Kidney (tissue), 14 donors: ENCODE data around the gene PBLD. TPM values are rescaled to one million over a fixed set of nuclear protein-coding genes. Genes with fewer than 3 reads are reported as not detected.

Source experiments
- DNase-seq, 5 donors: peaks; one replicate each; pipeline ENCODE4 v3.0.0-alpha.2; 2013 to 2020
- FAIRE-seq: peaks from 2 replicates; lab custom pipeline; 2012; peaks lifted over from hg19 to GRCh38; lab: Jason Lieb, UNC
- H3K27ac ChIP-seq, 2 donors: one replicate each; pipeline ENCODE4 v1.7.0; 2013; ENCODE audit warnings: low read depth in 2 of 2, low read length in 2 of 2, inconsistent platforms in 1 of 2
- H3K27me3 ChIP-seq: one replicate; pipeline ENCODE4 v1.7.1; 2013; ENCODE audit warnings: low read length, inconsistent platforms; ENCODE audit not compliant: control insufficient read depth, insufficient read depth
- H3K36me3 ChIP-seq, 3 donors: one replicate each; pipeline versions ENCODE4 v1.7.0 to v1.7.1; 2013; ENCODE audit warnings: low read length in 3 of 3, control low read depth in 1 of 3, inconsistent platforms in 1 of 3; ENCODE audit not compliant: insufficient read depth in 3 of 3, control insufficient read depth in 2 of 3
- H3K4me1 ChIP-seq, 3 donors: one replicate each; pipeline versions ENCODE4 v1.7.0 to v1.7.1; 2013; ENCODE audit warnings: low read length in 3 of 3, inconsistent platforms in 1 of 3, low read depth in 1 of 3; ENCODE audit not compliant: control insufficient read depth in 2 of 3, insufficient read depth in 2 of 3
- H3K4me3 ChIP-seq, 3 donors: one replicate each; pipeline versions ENCODE4 v1.7.0 to v1.8.1; 2013; ENCODE audit warnings: low read length in 3 of 3, control low read depth in 1 of 3, inconsistent platforms in 1 of 3
- H3K9ac ChIP-seq, 3 donors: one replicate each; pipeline versions ENCODE4 v1.7.0 to v1.7.1; 2013; ENCODE audit warnings: low read length in 3 of 3, control low read depth in 1 of 3, inconsistent platforms in 1 of 3
- H3K9me3 ChIP-seq, 3 donors: one replicate each; pipeline versions ENCODE4 v1.7.0 to v1.7.1; 2013; ENCODE audit warnings: low read length in 3 of 3, control low read depth in 1 of 3, inconsistent platforms in 1 of 3; ENCODE audit not compliant: control insufficient read depth in 2 of 3, insufficient read depth in 1 of 3
- CTCF ChIP-seq: IDR thresholded peaks from 3 replicates; pipeline ENCODE4 v1.5.1; 2012; ENCODE audit warnings: mild to moderate bottlenecking, moderate library complexity, borderline replicate concordance; ENCODE audit not compliant: insufficient read depth; ENCODE audit errors: extremely low read depth
- intact Hi-C: fragments of 100-400 bp; cut with DNase I; formaldehyde crosslinking; loops from one replicate; pipeline ENCODE4 v1.11.1; 2022
- polyA plus RNA-seq: library from polyadenylated mRNA; stranded (reverse); fragments of 350-450 nt; fragmentation: Illumina TruSeq; extraction: RNeasy Lipid Tissue Mini Kit (QIAGEN cat#74804); gene quantifications from one replicate; pipeline ENCODE4 v1.2.3, GENCODE V29; 2014; ENCODE audit warnings: low read depth, low replicate concordance; ENCODE audit not compliant: insufficient read depth
- total RNA-seq: library from RNA; stranded (reverse); fragmentation: NEBNext Ultra II Directional; extraction: Animal tissue kit (Norgen Biotek cat#: 25700); gene quantifications from one replicate; pipeline ENCODE4 v1.2.1, GENCODE V29; 2021
- donor health status: control.
- donor health status: control.
- donor health status: control.
- donor health status: control.
- donor health status: control.
- donor health status: DM: yes; HTN: yes; CAD: no.
- donor health status: Normal renal cell carcinoma (clear cell type).

Gene PBLD
- total and polyA plus RNA-seq, 2 donors from 2014 or later = 33.5 to 104 TPM

- no peak for DNase-seq
- H3K27me3 ChIP-seq = no peaks in the 10 kb centered on the region
- no peak for FAIRE-seq
- no peaks in the 10 kb centered on the region for H3K4me1 ChIP-seq
- no peak for TF ChIP-seq CTCF
- H3K36me3 ChIP-seq = no peaks in the 10 kb centered on the region
- no peaks in the 10 kb centered on the region for H3K9me3 ChIP-seq
- H3K4me3 ChIP-seq = no peak overlapping the region
- intact Hi-C loops = no loop called here
- no peak overlapping the region for H3K9ac ChIP-seq
- H3K27ac ChIP-seq = no peak overlapping the region
Measured at GRCh38 chr10:68239596-68240150, 93.1 kb downstream of the PBLD start.

GRCh38 chr10:68239069-68239468 is 93.7 kb downstream of the PBLD start:
- Histone ChIP-seq H3K9me3 (no peaks in the 10 kb centered on the region), H3K27ac (no peak overlapping the region), H3K27me3 (no peaks in the 10 kb centered on the region), H3K4me3 (no peak overlapping the region), H3K4me1 (no peaks in the 10 kb centered on the region), H3K9ac (no peak overlapping the region), H3K36me3 (no peaks in the 10 kb centered on the region)
- no peak for DNase-seq
- no peak for FAIRE-seq
- no peak for TF ChIP-seq CTCF
- intact Hi-C loops = no loop called here

- Histone ChIP-seq H3K9me3 (no peaks in the 10 kb centered on the region), H3K9ac (no peak overlapping the region), H3K4me3 (no peak overlapping the region), H3K36me3 (no peaks in the 10 kb centered on the region), H3K4me1 (no peaks in the 10 kb centered on the region), H3K27me3 (no peaks in the 10 kb centered on the region), H3K27ac (no peak overlapping the region)
- DNase-seq (no peak), FAIRE-seq (no peak)
- TF ChIP-seq CTCF = no peak
- intact Hi-C loops = no loop called here
Measured at GRCh38 chr10:68238371-68238770, 94.4 kb downstream of the PBLD start.

- DNase-seq = no peak
- no peak for FAIRE-seq
- no peaks in the 10 kb centered on the region for H3K4me1 ChIP-seq
- no peaks in the 10 kb centered on the region for H3K36me3 ChIP-seq
- no peaks in the 10 kb centered on the region for H3K27me3 ChIP-seq
- H3K4me3 ChIP-seq = no peak overlapping the region
- no peaks in the 10 kb centered on the region for H3K9me3 ChIP-seq
- no peak overlapping the region for H3K27ac ChIP-seq
- H3K9ac ChIP-seq = no peak overlapping the region
- intact Hi-C loops = no loop called here
- TF ChIP-seq CTCF = no peak
Measured at GRCh38 chr10:68237173-68237572, 95.6 kb downstream of the PBLD start.
